Activated CD8-positive, alpha-beta T cell treated with anti-CD3 and anti-CD28 coated beads for 36 hours (primary cell): ENCODE results near the gene STT3B. TPM values are rescaled to one million over a fixed set of nuclear protein-coding genes. Genes with fewer than 3 reads are reported as not detected.
A peak's percentile ranks its signal among the peaks of the same experiment; 100 is the strongest.

Source experiments
- ATAC-seq: fragments of 200-7000 bp; cut with Tn5 transposase; one replicate; pipeline ENCODE4 v1.10.0; 2021; ENCODE audit warnings: mild to moderate bottlenecking, moderate library complexity
- CTCF ChIA-PET: fragments of 350-600 bp; sonication (Branson Sonifier 250); formaldehyde crosslinking; loops from one replicate; lab custom pipeline; 2021; ENCODE audit warnings: antibody characterized with exemption; lab: Charles Lee
- POLR2A ChIA-PET: fragments of 350-600 bp; sonication (Branson Sonifier 250); formaldehyde crosslinking; loops from one replicate; lab custom pipeline; 2021; ENCODE audit warnings: antibody characterized with exemption; lab: Charles Lee
- DNase-seq: peaks from one replicate; pipeline ENCODE4 v3.0.0-alpha.2; 2020
- H3K27ac Mint-ChIP-seq: one replicate; pipeline ENCODE4 v1.8.0; 2021; ENCODE audit warnings: mild to moderate bottlenecking, mixed read lengths
- H3K27me3 Mint-ChIP-seq: one replicate; pipeline ENCODE4 v1.8.0; 2021; ENCODE audit warnings: mixed read lengths
- H3K36me3 Mint-ChIP-seq: one replicate; pipeline ENCODE4 v1.8.0; 2021; ENCODE audit warnings: low read depth, mixed read lengths
- H3K4me1 Mint-ChIP-seq: one replicate; pipeline ENCODE4 v1.8.0; 2021; ENCODE audit warnings: low read depth, mixed read lengths
- H3K4me3 Mint-ChIP-seq: one replicate; pipeline ENCODE4 v1.8.0; 2021; ENCODE audit warnings: mild to moderate bottlenecking, moderate library complexity, mixed read lengths
- H3K9me3 Mint-ChIP-seq: one replicate; pipeline ENCODE4 v1.8.0; 2021; ENCODE audit warnings: mixed read lengths
- CTCF ChIP-seq: fragments of 200-600 bp; IDR thresholded peaks from one replicate; pipeline ENCODE4 v1.8.0; 2022; ENCODE audit warnings: antibody characterized with exemption, mild to moderate bottlenecking
- intact Hi-C: fragments of 100-400 bp; cut with micrococcal nuclease; formaldehyde crosslinking; loops from one replicate; pipeline ENCODE4 v1.10.0; 2022
- total RNA-seq, 2 experiments: library from RNA; stranded (reverse); gene quantifications; one replicate each; pipeline ENCODE4 v1.2.3, GENCODE V29; 2021

The STT3B gene
- total RNA-seq, 2 experiments from 2014 or later = 92.8 to 103 TPM

GRCh38 chr3:31529421-31529820 is 3.3 kb upstream of the STT3B start:
- CTCF ChIA-PET = interaction anchor here (0.6 kb wide), 1 partner anchor 1338 kb away, joined by 3 read pairs; no protein-coding TSS in a partner anchor
- no peak for ATAC-seq
- POLR2A ChIA-PET = interaction anchor here (1.1 kb wide), 1 partner anchor 322 kb away, joined by 3 read pairs; no protein-coding TSS in a partner anchor
- Mint-ChIP-seq H3K9me3 (no peaks in the 10 kb centered on the region), H3K4me3 (no peak overlapping the region), H3K27me3 (no peaks in the 10 kb centered on the region), H3K27ac (no peak overlapping the region), H3K36me3 (peaks cover 2% of the 10 kb centered on the region), H3K4me1 (no peaks in the 10 kb centered on the region)
- no peak for TF ChIP-seq CTCF
- no peak for DNase-seq
- intact Hi-C loops = no loop called here

- no peak for DNase-seq
- no peak for TF ChIP-seq CTCF
- ChIA-PET POLR2A (interaction anchor here (1.0 to 3.6 kb wide), 2 partner anchors 8 to 32 kb away, joined by 3 to 27 read pairs; no protein-coding TSS in a partner anchor), CTCF (interaction anchor here (1.4 to 2.8 kb wide), 3 partner anchors 8 to 489 kb away, joined by 3 to 13 read pairs (median 5); no protein-coding TSS in a partner anchor)
- H3K27me3 Mint-ChIP-seq = no peaks in the 10 kb centered on the region
- intact Hi-C loops = loop anchor here (10.0 kb wide), 2 partner anchors 235 to 315 kb away; no protein-coding TSS in a partner anchor
- peaks cover 2% of the 10 kb centered on the region for H3K36me3 Mint-ChIP-seq
- H3K27ac Mint-ChIP-seq = no peak overlapping the region
- no peaks in the 10 kb centered on the region for H3K9me3 Mint-ChIP-seq
- H3K4me3 Mint-ChIP-seq = no peak overlapping the region
- ATAC-seq = no peak
- no peaks in the 10 kb centered on the region for H3K4me1 Mint-ChIP-seq
These were observed 2.4 kb upstream of the STT3B start for GRCh38 chr3:31530039-31530959.

- Mint-ChIP-seq H3K4me1 (peaks cover 2% of the 10 kb centered on the region), H3K4me3 (no peak overlapping the region), H3K36me3 (peaks cover 5% of the 10 kb centered on the region), H3K9me3 (no peaks in the 10 kb centered on the region), H3K27ac (no peak overlapping the region), H3K27me3 (no peaks in the 10 kb centered on the region)
- DNase-seq = no peak
- no peak for TF ChIP-seq CTCF
- intact Hi-C loops = loop anchor here (10.0 kb wide), 2 partner anchors 234 to 316 kb away; no protein-coding TSS in a partner anchor
- POLR2A ChIA-PET = interaction anchor here (0.6 to 3.6 kb wide), 10 partner anchors 9 to 887 kb away, joined by 3 to 27 read pairs (median 3); no protein-coding TSS in a partner anchor
- ATAC-seq = no peak
- CTCF ChIA-PET = interaction anchor here (0.6 to 2.8 kb wide), 9 partner anchors 8 to 488 kb away, joined by 3 to 13 read pairs (median 3); no protein-coding TSS in a partner anchor
These were observed 1.8 kb upstream of the STT3B start for GRCh38 chr3:31530960-31531335.

- intact Hi-C loops = loop anchor here (10.0 kb wide), 2 partner anchors 233 to 317 kb away; no protein-coding TSS in a partner anchor
- ChIA-PET POLR2A (interaction anchor here (0.6 to 3.6 kb wide), 15 partner anchors 10 to 887 kb away, joined by 3 to 27 read pairs (median 3); no protein-coding TSS in a partner anchor), CTCF (interaction anchor here (0.6 to 2.8 kb wide), 13 partner anchors 9 to 487 kb away, joined by 3 to 13 read pairs (median 4); no protein-coding TSS in a partner anchor)
- Mint-ChIP-seq H3K27ac (peak overlapping the region; percentile 99), H3K4me3 (no peak overlapping the region), H3K27me3 (no peaks in the 10 kb centered on the region), H3K4me1 (peaks cover 8% of the 10 kb centered on the region), H3K36me3 (peaks cover 9% of the 10 kb centered on the region), H3K9me3 (no peaks in the 10 kb centered on the region)
- ATAC-seq (no peak), DNase-seq (peak; percentile 91)
- TF ChIP-seq CTCF = no peak
These were observed 1.2 kb upstream of the STT3B start for GRCh38 chr3:31531452-31531991.
